Activated naive CD8-positive, alpha-beta T cell treated with anti-CD3 and anti-CD28 coated beads for 36 hours (primary cell): ENCODE measurements around the gene CA12. TPM values are rescaled to one million over a fixed set of nuclear protein-coding genes. Genes with fewer than 3 reads are reported as not detected.
"Not testable (repeated sequence)": the region's sequence is repeated elsewhere in the genome, so short reads cannot be mapped to it uniquely, and the experiment has no call there.

Experiments
- DNase-seq: peaks from one replicate; pipeline ENCODE4 v3.0.0; 2021
- H3K27ac Mint-ChIP-seq: one replicate; pipeline ENCODE4 v1.8.0; 2022; ENCODE audit warnings: mild to moderate bottlenecking, moderate library complexity, mixed read lengths
- H3K27me3 Mint-ChIP-seq: one replicate; pipeline ENCODE4 v1.8.0; 2022; ENCODE audit warnings: mild to moderate bottlenecking, mixed read lengths
- H3K36me3 Mint-ChIP-seq: one replicate; pipeline ENCODE4 v1.8.0; 2021; ENCODE audit warnings: mild to moderate bottlenecking, mixed read lengths
- H3K4me1 Mint-ChIP-seq: one replicate; pipeline ENCODE4 v1.8.0; 2021; ENCODE audit warnings: mixed read lengths
- H3K4me3 Mint-ChIP-seq: one replicate; pipeline ENCODE4 v1.8.0; 2022; ENCODE audit warnings: mild to moderate bottlenecking, moderate library complexity, mixed read lengths
- H3K9me3 Mint-ChIP-seq: one replicate; pipeline ENCODE4 v1.8.0; 2022; ENCODE audit warnings: mixed read lengths
- total RNA-seq, 2 experiments: library from RNA; stranded (reverse); gene quantifications; one replicate each; pipeline ENCODE4 v1.2.3, GENCODE V29; 2021

CA12 gene
- total RNA-seq, 2 experiments from 2014 or later = 0.39 TPM; not detected in 1

DNA sequence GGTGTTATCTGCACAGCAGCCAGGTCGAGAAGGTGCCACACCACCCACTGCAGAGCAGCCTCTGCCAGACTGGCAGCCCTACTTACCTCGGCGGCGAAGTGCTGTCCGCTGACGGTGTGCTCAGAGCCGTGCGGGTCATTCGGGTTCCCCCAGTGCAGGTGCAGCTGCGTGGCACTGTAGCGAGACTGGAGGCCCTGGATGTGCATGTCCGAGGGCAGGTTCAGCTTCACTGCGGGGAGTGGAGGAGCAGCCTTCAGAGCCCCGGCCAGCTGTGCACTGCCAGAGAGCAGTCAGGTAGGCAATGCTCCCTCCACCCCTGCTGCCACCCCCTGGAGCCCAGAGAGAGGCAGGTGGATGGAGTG, 36.3 kb downstream of the CA12 start:
- Mint-ChIP-seq H3K27ac (no peak overlapping the region), H3K27me3 (no peaks in the 10 kb centered on the region), H3K9me3 (no peaks in the 10 kb centered on the region), H3K4me1 (peaks cover 2% of the 10 kb centered on the region), H3K4me3 (no peak overlapping the region), H3K36me3 (no peaks in the 10 kb centered on the region)
- DNase-seq = no peak

DNA sequence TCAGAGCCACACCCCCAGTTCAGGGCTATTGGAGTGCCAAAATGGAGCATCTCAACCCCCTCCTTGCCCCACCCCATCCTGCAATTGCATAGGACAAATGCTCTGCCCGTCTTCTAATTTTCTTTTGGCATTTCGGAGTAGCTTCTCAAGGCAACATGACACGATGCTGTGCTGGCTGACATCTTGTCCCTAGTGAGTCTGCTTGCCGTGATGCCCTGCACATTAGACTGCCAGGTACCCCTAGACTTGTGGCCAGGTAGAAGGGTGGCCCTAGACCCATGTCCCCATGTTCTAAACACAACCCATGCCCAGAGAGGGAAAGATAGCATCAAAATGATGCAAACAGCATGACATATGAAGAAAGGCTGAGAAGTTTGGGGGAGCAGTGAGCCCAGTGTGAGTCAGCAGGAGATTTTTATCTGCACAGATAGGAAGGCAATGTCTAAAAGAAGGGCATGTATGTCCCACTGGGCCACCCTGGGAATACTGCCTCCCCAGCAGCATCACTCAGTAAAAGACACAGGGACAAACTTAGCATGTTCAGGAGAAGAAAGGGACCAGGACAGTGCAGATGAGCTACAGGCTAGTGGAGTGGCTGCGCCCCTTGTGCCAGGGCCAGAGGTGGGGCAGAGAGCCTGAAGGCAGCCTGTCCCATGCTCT, 36.8 kb downstream of the CA12 start:
- Mint-ChIP-seq H3K27me3 (no peaks in the 10 kb centered on the region), H3K27ac (no peak overlapping the region)

DNA sequence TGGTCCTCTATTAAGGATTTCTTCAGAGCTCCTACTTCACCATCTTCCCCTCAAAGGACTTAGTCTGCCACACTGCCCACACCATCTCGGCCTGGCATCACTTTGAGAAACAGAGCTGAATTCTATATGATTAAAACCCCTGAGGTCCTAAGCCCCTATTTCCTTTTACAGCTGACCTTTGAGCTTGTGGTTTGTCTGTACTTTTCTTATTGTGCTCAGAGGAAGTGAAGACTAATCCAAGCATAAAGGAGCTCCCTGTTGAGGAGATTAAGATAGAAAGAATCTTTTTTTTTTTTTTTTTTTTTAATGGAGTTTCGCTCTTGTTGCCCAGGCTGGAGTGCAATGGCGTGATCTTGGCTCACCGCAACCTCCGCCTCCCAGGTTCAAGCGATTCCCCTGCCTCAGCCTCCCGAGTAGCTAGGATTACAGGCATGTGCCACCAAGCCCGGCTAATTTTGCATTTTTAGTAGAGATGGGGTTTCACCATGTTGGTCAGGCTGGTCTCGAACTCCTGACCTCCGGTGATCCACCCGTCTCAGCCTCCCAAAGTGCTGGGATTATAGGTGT, 38.6 kb downstream of the CA12 start:
- H3K27me3 Mint-ChIP-seq, H3K36me3 Mint-ChIP-seq, H3K27ac Mint-ChIP-seq, H3K4me1 Mint-ChIP-seq, H3K4me3 Mint-ChIP-seq, H3K9me3 Mint-ChIP-seq, DNase-seq: not testable (repeated sequence)

More for the DNA sequence above, 36.8 kb downstream of the CA12 start:
- H3K4me3 Mint-ChIP-seq = no peak overlapping the region
- no peak for DNase-seq
- peaks cover 2% of the 10 kb centered on the region for H3K4me1 Mint-ChIP-seq
- H3K9me3 Mint-ChIP-seq = no peaks in the 10 kb centered on the region
- no peaks in the 10 kb centered on the region for H3K36me3 Mint-ChIP-seq

DNA sequence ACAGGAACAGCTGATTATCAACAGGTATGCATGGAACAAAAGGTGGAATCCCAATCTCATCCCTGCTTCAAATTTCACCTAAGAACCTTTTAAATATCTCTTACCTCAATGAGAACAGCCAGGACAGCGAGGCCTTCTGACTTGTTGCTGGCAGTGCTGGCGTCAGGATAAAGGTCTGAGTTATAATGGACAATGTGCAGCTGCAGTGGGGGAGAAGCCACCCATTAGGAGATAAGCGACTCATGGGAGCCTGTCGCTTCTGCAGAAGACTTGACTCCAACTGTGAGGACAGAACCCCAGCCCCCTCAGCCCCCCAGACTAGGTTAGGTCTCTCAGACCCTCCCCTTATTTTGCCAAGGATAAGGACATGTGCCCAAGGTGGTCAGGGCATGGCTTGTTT, 39.7 kb downstream of the CA12 start:
- DNase-seq = no peak
- Mint-ChIP-seq H3K4me1 (peaks cover 2% of the 10 kb centered on the region), H3K4me3 (no peak overlapping the region), H3K9me3 (no peaks in the 10 kb centered on the region), H3K36me3 (no peaks in the 10 kb centered on the region), H3K27ac (no peak overlapping the region), H3K27me3 (no peaks in the 10 kb centered on the region)

DNA sequence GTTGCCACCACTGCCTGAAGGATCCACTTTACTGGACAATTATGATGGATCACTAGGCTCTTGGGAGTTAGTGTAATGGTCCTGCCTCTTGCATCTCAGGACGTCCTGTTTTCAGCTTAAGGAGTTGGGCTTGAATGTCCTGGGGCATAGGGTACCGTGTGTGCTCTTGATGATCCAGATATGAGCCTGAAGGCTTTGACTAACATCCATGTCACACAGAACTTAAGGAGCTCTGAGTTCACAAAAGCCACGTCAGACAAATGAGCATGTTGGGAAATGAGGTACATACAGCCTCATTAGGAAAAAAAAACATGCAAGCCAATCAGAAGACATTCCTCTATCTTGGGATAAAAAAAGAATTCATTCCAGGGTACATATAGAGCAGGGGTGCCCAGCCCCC, 40.8 kb downstream of the CA12 start:
- DNase-seq = no peak

DNA sequence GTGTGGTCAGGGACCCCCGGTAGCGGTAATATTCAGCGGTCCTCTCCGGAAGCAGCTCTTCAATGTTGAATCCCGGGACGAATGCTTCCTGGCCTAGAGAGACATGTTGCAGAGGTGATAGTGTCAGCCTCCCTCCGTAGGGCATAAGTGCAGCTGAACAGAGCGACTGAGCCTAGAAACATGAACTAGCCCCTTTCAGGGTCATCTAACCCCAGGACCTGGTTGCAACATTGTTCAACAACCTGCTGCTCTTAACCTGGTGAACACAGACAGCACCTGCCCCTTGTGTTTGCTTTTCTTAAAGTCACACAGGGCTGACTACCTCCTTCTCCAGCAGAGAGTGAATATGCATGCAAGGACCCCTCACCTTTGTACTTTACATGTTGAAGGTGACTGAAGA, 41.3 kb downstream of the CA12 start:
- H3K27me3 Mint-ChIP-seq = no peaks in the 10 kb centered on the region
- no peaks in the 10 kb centered on the region for H3K9me3 Mint-ChIP-seq
- H3K36me3 Mint-ChIP-seq = no peaks in the 10 kb centered on the region
- no peak for DNase-seq
- H3K4me3 Mint-ChIP-seq = no peak overlapping the region
- peaks cover 2% of the 10 kb centered on the region for H3K4me1 Mint-ChIP-seq
- no peak overlapping the region for H3K27ac Mint-ChIP-seq

More for the DNA sequence above, 40.8 kb downstream of the CA12 start:
- peaks cover 2% of the 10 kb centered on the region for H3K4me1 Mint-ChIP-seq
- H3K9me3 Mint-ChIP-seq = no peaks in the 10 kb centered on the region
- no peaks in the 10 kb centered on the region for H3K36me3 Mint-ChIP-seq
- H3K4me3 Mint-ChIP-seq = no peak overlapping the region
- H3K27me3 Mint-ChIP-seq = no peaks in the 10 kb centered on the region
- H3K27ac Mint-ChIP-seq = no peak overlapping the region

DNA sequence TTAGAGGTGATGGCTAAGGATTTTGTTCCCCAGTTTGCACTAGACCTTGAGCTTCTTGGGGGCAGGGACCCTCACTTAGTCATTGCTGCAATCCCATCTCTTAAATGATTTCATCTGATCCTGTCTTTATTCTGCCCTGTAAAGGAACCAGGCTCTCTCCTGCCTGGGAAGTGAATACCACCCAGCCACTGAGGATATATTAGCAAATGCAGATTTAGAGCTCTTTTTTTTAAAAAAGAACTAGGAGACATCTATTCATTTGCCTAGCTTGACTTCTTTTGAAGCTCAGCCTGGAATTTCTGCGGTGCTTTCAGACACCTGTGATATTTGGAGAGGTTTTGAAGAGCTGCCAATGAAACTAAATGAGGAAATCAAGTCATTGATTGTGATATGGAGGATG, 41.8 kb downstream of the CA12 start:
- H3K9me3 Mint-ChIP-seq = no peaks in the 10 kb centered on the region
- H3K4me1 Mint-ChIP-seq = peaks cover 2% of the 10 kb centered on the region
- no peak for DNase-seq
- H3K27me3 Mint-ChIP-seq = no peaks in the 10 kb centered on the region
- no peaks in the 10 kb centered on the region for H3K36me3 Mint-ChIP-seq
- H3K27ac Mint-ChIP-seq = no peak overlapping the region
- no peak overlapping the region for H3K4me3 Mint-ChIP-seq

DNA sequence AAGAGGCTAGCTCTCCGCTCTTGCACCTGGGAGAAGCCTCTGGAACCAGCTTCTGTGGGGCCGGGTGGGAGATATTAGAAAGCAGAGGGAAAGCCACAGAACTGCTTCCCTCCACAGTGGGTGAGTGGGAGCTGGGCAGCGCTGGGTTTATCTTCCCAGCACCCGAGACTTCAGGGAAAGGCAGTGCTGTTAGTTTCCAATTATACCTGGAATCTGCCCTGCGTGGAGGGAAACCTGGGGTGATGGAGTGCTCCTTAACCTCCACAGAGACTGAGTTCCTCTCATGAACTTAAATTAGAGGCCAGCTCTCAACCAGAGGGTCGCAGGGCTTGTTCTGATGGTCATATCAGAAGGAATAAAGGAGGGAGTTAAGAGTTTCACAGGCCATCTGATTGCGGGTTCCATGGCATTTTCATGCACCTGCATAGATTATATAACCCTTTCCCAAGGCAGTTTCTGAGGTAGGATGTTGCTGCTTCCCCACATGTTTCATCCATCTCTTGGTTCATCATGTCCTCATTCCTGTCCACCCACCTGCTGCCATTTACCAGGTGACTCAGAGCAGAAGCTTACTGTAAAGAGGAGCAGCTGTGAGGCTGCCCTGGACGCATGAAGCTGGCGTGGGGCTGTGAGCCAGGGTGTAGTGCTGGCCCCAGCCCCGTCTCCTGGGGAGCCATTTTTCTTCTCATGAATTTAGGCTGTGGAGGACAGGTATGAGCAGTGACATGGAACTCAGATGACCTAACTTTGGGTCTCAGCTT, 42.5 kb downstream of the CA12 start:
- Mint-ChIP-seq H3K9me3 (no peaks in the 10 kb centered on the region), H3K4me3 (no peak overlapping the region), H3K27me3 (no peaks in the 10 kb centered on the region), H3K27ac (no peak overlapping the region), H3K4me1 (peaks cover 2% of the 10 kb centered on the region), H3K36me3 (no peaks in the 10 kb centered on the region)
- no peak for DNase-seq

DNA sequence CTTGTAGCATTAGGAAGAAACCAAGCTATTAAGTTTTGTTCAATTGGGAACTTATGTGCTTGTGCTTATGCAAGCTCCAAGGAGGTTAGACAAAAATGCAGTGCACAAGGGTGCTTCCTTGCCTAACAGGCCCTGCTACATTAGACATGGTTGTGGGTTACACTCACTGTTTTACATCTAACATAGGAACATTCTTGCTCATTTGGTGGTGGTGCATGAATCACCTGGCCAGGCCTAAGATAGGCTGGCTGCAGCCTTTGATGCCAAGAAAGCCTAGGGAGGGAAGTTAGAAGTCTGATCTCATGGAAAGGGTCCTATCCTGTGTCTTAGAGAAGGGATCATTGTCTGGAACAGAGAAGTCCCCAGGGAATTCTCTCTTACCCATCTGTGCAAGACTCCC, 43.5 kb downstream of the CA12 start:
- DNase-seq = no peak
- H3K9me3 Mint-ChIP-seq = no peaks in the 10 kb centered on the region
- H3K27ac Mint-ChIP-seq = no peak overlapping the region
- peaks cover 2% of the 10 kb centered on the region for H3K4me1 Mint-ChIP-seq
- H3K4me3 Mint-ChIP-seq = no peak overlapping the region
- H3K27me3 Mint-ChIP-seq = no peaks in the 10 kb centered on the region
- no peaks in the 10 kb centered on the region for H3K36me3 Mint-ChIP-seq

DNA sequence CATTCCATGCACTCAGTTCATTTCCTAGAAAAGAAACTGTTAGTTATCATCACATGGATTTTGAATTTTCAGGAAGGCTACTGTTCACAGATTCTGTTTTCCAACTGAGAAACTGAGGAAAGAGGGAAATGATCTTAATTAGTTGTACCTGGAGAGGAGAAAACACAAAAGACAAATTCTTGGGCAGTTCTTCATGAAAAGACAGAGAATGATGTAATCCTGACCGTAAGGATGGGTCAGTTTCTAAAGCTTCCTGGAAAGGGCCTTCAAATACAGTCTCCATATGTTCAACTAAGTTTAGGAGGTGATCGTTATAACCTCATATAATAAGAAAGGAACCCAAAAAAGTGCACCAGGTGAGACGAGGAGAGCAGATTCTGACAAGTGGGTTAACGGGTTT, 44.6 kb downstream of the CA12 start:
- Mint-ChIP-seq H3K27me3 (no peaks in the 10 kb centered on the region), H3K4me1 (no peaks in the 10 kb centered on the region), H3K9me3 (no peaks in the 10 kb centered on the region), H3K4me3 (no peak overlapping the region), H3K36me3 (no peaks in the 10 kb centered on the region), H3K27ac (no peak overlapping the region)
- DNase-seq = no peak

DNA sequence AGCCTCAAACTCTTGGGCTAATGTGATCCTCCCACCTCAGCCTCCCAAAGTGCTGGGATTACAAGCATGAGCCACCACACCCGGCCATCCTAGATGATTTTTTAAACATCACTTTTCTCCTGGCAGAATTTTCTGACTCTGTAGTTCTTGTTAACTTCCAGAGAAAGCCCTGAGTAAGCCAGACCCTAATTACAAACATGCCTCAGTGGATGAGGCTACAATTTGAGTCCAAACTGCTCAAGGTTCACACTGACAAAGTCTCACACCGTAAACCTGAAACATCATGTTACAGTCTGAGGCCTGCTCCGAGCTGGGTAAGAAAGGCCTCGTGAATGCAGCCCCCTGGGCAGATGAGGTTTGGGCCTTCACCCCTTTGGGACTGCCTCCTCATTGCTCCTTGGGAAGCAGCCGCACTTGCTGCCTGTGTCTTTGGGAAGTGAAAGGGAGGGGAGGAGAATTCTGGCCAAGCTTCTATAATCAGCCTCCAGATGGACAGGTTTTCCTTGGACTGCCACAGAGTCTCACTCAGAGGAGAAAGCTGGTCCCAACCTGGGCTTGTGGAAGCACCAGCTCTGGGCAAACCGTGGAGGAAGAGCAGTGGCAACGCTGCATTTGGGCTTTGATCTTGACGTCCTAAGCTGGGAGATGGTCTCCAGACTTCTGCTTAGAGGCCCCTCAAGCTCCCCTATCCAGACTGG, 46.0 kb downstream of the CA12 start:
- H3K27me3 Mint-ChIP-seq = no peaks in the 10 kb centered on the region
- no peak for DNase-seq
- no peaks in the 10 kb centered on the region for H3K36me3 Mint-ChIP-seq
- H3K9me3 Mint-ChIP-seq = no peaks in the 10 kb centered on the region
- H3K27ac Mint-ChIP-seq = no peak overlapping the region
- H3K4me3 Mint-ChIP-seq = no peak overlapping the region
- H3K4me1 Mint-ChIP-seq = no peaks in the 10 kb centered on the region

DNA sequence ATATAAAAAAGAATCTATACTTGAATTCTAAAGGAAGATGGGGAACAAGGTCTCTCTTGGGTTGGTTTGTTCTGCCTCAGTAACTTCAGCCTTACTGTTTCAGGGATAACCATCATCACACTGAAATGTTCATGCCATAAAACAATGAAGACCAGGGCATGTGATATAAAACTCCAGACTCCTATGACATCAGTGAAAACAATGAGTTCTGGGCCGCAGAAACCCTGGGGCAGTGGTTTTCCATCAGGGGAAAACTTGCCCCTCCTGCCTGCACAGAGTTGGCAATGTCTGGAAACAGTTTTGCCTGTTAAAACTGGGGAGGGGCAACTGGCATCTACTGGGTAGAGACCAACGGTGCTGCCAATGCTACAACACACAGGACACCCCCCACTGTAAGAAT, 46.8 kb downstream of the CA12 start:
- Mint-ChIP-seq H3K4me1 (no peaks in the 10 kb centered on the region), H3K4me3 (no peak overlapping the region), H3K9me3 (no peaks in the 10 kb centered on the region), H3K36me3 (no peaks in the 10 kb centered on the region), H3K27me3 (no peaks in the 10 kb centered on the region), H3K27ac (no peak overlapping the region)
- no peak for DNase-seq

DNA sequence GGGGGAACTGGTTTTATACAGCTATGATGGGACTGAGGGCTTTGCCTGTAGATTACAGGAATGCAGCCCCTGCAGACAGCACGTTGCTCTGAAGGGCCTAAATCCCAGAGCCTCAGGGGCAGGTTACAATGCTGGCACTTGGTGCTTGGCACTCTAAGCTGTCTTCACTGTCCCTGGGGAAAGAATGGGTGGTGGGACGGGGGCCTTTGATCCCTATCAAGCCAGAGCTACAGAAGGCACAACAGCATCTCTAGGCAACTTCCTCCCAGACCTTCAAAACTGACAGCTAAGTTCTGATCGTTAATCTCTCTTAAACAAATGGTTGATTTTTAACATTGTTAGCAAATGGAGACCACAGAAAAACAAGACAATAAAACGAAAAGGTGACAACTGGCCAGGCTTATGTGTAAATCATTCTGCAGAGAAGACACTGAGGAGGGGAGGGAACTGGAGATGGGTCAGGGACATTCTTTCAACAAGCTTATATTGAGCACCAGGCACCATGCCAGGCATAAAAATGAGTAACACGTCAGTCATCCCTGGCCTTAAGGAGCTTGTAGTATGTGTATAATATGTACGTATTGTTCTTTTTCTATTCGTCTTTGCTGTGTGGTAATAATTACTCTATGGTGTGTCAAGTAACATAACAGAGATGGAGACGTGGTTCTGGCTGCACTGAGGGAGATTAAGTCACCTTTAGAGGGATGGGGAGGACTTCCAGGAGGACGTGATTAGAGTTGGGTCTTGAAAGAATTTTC, 49.1 kb downstream of the CA12 start:
- Mint-ChIP-seq H3K4me3 (no peak overlapping the region), H3K27ac (no peak overlapping the region), H3K36me3 (no peaks in the 10 kb centered on the region), H3K27me3 (no peaks in the 10 kb centered on the region), H3K9me3 (no peaks in the 10 kb centered on the region), H3K4me1 (no peaks in the 10 kb centered on the region)
- DNase-seq = no peak

DNA sequence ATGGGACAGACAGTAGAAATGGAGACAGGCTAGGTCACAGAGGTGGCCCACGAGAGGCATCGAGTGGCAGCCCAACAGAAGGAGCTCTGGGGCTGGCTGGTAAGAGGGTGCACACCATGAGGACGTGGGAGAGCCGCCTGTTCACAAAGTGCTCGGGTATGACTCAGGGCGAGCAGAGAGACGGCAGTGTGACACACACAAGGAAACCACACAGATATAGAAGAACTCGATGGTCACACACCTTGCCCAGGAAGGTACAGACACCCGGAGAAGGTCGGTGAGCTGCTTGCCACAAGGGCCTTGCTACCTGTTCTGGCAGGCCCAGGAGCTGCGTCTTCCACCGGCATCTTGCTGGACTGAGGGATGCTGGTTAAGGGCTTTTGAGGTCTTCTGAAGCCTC, 50.2 kb downstream of the CA12 start:
- H3K4me3 Mint-ChIP-seq = no peak overlapping the region
- no peaks in the 10 kb centered on the region for H3K4me1 Mint-ChIP-seq
- H3K27me3 Mint-ChIP-seq = no peaks in the 10 kb centered on the region
- no peaks in the 10 kb centered on the region for H3K9me3 Mint-ChIP-seq
- no peaks in the 10 kb centered on the region for H3K36me3 Mint-ChIP-seq
- no peak for DNase-seq
- no peak overlapping the region for H3K27ac Mint-ChIP-seq

DNA sequence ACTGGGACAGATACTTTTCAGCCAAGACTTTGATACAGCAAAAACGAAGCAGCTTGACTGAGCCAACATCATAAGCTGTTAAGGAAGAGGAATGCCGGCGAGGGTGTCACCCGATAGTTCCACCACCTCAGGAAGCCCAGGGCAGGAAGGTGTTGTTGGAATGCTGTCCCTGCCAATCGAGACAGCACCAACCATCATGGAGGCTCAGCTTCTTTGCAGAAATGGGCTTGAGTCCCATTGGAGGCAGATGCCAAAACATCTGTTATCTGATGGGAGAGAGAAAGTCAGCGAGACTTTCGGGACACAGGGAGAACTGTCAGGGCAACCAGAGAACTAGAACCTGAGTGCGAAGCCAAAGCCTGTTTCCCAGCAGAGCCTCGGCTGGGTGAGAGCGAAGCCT, 50.7 kb downstream of the CA12 start:
- no peak overlapping the region for H3K27ac Mint-ChIP-seq
- H3K27me3 Mint-ChIP-seq = no peaks in the 10 kb centered on the region
- no peak overlapping the region for H3K4me3 Mint-ChIP-seq
- H3K4me1 Mint-ChIP-seq = no peaks in the 10 kb centered on the region
- no peak for DNase-seq
- H3K9me3 Mint-ChIP-seq = no peaks in the 10 kb centered on the region
- H3K36me3 Mint-ChIP-seq = no peaks in the 10 kb centered on the region
